T-helper 1 cell treated with Interleukin-12 subunit alpha and Interleukin-12 subunit beta and Interleukin-4 antibody, amounts not matched to agents 30 μg/mL and 1 μg/mL, for 36 hours (primary cell): Measurements from ENCODE around the gene SNHG17.
"Not testable (repeated sequence)": the region's sequence is repeated elsewhere in the genome, so short reads cannot be mapped to it uniquely, and the experiment has no call there.

Experiments used
- H3K27ac Mint-ChIP-seq: one replicate; pipeline ENCODE4 v1.8.0; 2021; ENCODE audit warnings: mild to moderate bottlenecking, mixed read lengths
- H3K27me3 Mint-ChIP-seq: one replicate; pipeline ENCODE4 v1.8.0; 2021; ENCODE audit warnings: low read depth, mixed read lengths
- H3K36me3 Mint-ChIP-seq: one replicate; pipeline ENCODE4 v1.8.0; 2021; ENCODE audit warnings: low read depth, mixed read lengths
- H3K4me1 Mint-ChIP-seq: one replicate; pipeline ENCODE4 v1.8.0; 2021; ENCODE audit warnings: low read depth, mixed read lengths
- H3K4me3 Mint-ChIP-seq: one replicate; pipeline ENCODE4 v1.8.0; 2021; ENCODE audit warnings: mild to moderate bottlenecking, moderate library complexity, mixed read lengths
- H3K9me3 Mint-ChIP-seq: one replicate; pipeline ENCODE4 v1.8.0; 2021; ENCODE audit warnings: mixed read lengths

Gene SNHG17

GRCh38 chr20:38387953-38388352 lies 47.2 kb downstream of the SNHG17 start:
- no peak overlapping the region for H3K4me3 Mint-ChIP-seq
- no peak overlapping the region for H3K27ac Mint-ChIP-seq
- H3K4me1 Mint-ChIP-seq: peaks cover 3% of the 10 kb centered on the region
- H3K9me3 Mint-ChIP-seq: no peaks in the 10 kb centered on the region
- peaks cover 8% of the 10 kb centered on the region for H3K27me3 Mint-ChIP-seq
- H3K36me3 Mint-ChIP-seq: no peaks in the 10 kb centered on the region

- peaks cover 8% of the 10 kb centered on the region for H3K27me3 Mint-ChIP-seq
- H3K27ac Mint-ChIP-seq: no peak overlapping the region
- H3K36me3 Mint-ChIP-seq: no peaks in the 10 kb centered on the region
- H3K4me1 Mint-ChIP-seq: peaks cover 3% of the 10 kb centered on the region
- no peak overlapping the region for H3K4me3 Mint-ChIP-seq
- H3K9me3 Mint-ChIP-seq: no peaks in the 10 kb centered on the region
These were observed 48.3 kb downstream of the SNHG17 start for GRCh38 chr20:38386851-38387250.

GRCh38 chr20:38386004-38386403 lies 49.1 kb downstream of the SNHG17 start:
- no peak overlapping the region for H3K27ac Mint-ChIP-seq

DNA sequence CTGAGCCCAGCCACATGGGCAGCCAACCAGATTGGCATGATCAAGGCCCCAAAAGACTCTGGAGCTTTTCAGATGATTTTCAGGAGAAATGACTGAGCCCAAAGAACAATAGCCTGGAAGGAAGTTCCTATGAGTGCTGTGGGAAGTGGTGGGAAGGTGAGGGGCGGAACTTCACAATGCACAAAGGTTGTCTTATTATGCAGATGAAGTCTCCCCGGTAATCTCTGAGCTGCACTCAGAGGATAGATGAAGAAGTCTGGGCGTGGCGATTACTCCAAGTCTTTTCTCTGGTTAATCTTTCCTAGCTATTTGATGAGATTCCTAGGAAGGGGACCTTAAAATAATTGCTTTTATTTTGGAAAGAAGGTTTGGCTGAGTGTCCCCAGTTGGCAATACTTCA lies 52.0 kb downstream of the SNHG17 start:
- Mint-ChIP-seq H3K27ac (no peak overlapping the region), H3K27me3 (peaks cover 8% of the 10 kb centered on the region), H3K36me3 (no peaks in the 10 kb centered on the region), H3K9me3 (no peaks in the 10 kb centered on the region), H3K4me3 (no peak overlapping the region), H3K4me1 (peaks cover 3% of the 10 kb centered on the region)

More at GRCh38 chr20:38386004-38386403, 49.1 kb downstream of the SNHG17 start:
- H3K27me3 Mint-ChIP-seq: peaks cover 8% of the 10 kb centered on the region
- H3K4me1 Mint-ChIP-seq: peaks cover 3% of the 10 kb centered on the region
- H3K9me3 Mint-ChIP-seq: no peaks in the 10 kb centered on the region
- H3K4me3 Mint-ChIP-seq: no peak overlapping the region
- H3K36me3 Mint-ChIP-seq: no peaks in the 10 kb centered on the region

- H3K27ac Mint-ChIP-seq, H3K27me3 Mint-ChIP-seq, H3K36me3 Mint-ChIP-seq, H3K4me3 Mint-ChIP-seq, H3K4me1 Mint-ChIP-seq, H3K9me3 Mint-ChIP-seq: not testable (repeated sequence)
These were observed 57.3 kb downstream of the SNHG17 start for GRCh38 chr20:38377838-38378237.

DNA sequence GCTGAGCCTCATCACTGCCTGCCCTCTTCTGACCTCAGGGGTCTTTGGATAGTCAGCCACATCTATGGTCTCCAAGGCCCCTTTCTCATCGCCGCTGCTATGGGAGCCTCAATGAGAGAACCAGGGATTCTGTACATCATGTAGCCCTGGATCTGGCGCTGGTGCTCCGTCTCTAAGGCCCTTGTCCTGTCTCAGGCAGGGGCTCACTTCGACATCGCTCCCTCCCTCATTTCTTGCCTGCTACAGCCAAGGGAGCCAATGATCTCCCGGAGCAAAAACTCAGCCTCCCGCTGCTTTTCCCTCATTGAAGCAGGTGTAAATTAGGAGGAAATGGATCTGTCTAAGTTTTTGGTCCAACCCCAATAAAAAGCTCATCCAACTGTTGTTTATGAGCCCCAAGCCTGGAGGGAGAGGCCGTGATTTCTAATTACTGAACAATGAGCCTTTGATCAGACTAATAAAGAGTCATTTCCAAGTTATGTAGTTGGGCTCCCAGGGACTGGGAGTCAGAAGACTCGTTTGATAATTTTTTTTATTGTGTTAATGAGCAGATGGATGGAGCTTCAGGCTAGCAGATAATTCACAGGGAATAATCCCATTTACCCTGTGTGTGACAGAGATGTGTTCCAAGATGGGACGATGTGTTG lies 58.0 kb downstream of the SNHG17 start:
- Mint-ChIP-seq H3K27ac (no peak overlapping the region), H3K4me1 (no peaks in the 10 kb centered on the region), H3K9me3 (no peaks in the 10 kb centered on the region), H3K4me3 (no peak overlapping the region), H3K36me3 (no peaks in the 10 kb centered on the region), H3K27me3 (peaks cover 4% of the 10 kb centered on the region)

DNA sequence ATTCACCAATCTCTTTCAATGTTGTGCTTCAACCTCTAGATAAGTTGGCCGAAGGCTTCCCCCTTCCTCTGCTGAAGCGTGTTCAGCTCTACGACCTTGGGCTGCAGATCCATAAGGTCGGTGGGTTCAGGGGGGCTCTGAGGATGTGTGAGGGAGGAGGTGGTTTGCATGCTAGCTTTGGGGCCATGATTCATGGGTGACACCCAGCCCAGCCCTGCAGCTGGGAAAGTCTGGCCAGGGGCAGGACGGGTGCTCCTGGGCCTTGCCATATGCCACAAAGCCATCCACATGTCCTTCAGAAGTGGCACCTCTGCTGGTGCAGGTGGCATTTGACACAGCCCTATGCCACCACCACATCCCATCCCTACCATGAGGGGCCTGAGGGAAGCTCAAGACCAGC lies 61.2 kb downstream of the SNHG17 start:
- no peaks in the 10 kb centered on the region for H3K36me3 Mint-ChIP-seq
- no peaks in the 10 kb centered on the region for H3K4me1 Mint-ChIP-seq
- H3K27me3 Mint-ChIP-seq: peaks cover 13% of the 10 kb centered on the region
- H3K27ac Mint-ChIP-seq: no peak overlapping the region
- H3K9me3 Mint-ChIP-seq: no peaks in the 10 kb centered on the region
- no peak overlapping the region for H3K4me3 Mint-ChIP-seq

DNA sequence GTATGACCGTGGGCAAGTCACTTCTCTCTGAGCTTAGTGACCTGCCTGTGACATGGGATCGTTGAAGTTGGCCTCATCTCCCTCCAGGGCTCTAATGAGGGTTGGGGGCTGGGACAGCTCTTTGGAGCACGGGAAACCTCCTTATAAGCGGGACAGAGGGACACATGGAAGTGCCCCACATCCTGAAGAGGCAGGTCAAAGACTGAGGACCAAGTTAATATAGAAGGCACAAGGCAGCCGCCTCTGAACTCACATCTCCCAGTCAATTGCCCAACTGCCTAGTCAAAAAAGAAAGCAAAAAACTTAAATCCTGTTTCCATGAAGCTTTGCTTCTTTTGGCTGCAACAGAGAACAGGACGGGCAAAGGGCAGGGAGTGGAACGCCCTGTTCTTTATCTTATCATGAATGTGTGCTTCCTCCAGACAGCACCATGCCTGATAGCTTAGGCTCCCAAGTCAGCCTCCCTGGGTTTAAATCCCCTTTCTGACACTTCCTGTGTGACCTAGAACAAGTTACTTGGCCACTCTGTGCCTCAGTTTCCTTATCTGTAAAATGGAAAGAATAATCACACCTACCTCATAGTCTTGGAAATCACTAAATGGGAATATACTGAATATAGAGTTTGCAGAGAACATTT lies 61.8 kb downstream of the SNHG17 start:
- H3K4me3 Mint-ChIP-seq: no peak overlapping the region
- H3K4me1 Mint-ChIP-seq: no peaks in the 10 kb centered on the region
- H3K36me3 Mint-ChIP-seq: no peaks in the 10 kb centered on the region
- no peak overlapping the region for H3K27ac Mint-ChIP-seq
- no peaks in the 10 kb centered on the region for H3K9me3 Mint-ChIP-seq
- peaks cover 13% of the 10 kb centered on the region for H3K27me3 Mint-ChIP-seq

DNA sequence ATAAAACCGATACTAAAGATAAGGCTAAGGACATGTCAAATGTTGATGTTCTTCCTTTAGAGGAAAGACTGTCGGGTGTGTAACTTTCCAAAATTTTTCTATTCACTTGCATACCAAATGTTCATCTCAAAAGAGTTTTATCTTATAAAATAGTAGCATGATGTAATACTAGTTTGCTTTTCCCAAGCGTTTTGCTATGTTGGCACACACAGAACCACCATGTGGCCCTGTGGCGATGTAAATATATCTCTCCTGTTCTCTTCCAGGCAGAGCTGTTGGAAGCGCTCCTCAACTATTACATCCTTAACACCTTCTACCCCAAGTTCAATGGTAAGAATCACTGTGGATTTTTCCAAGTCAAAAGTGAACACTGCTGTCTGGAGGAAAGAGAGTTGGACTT lies 62.3 kb downstream of the SNHG17 start:
- Mint-ChIP-seq H3K27me3 (peaks cover 13% of the 10 kb centered on the region), H3K36me3 (no peaks in the 10 kb centered on the region), H3K27ac (no peak overlapping the region), H3K9me3 (no peaks in the 10 kb centered on the region), H3K4me3 (no peak overlapping the region), H3K4me1 (no peaks in the 10 kb centered on the region)
